Ovary (tissue), 9 donors: ENCODE results near the gene RAB43. TPM values are rescaled to one million over a fixed set of nuclear protein-coding genes. Genes with fewer than 3 reads are reported as not detected.

Source experiments
- DNase-seq, 5 donors: peaks; one replicate each; pipeline ENCODE4 v3.0.0-alpha.2; 2019 to 2020
- H3K27ac ChIP-seq, 2 donors: fragments of 200-600 bp; one replicate each; pipeline versions ENCODE4 v1.5.1 to v1.8.0; 2019 to 2022
- H3K27me3 ChIP-seq: fragments of 200-600 bp; one replicate; pipeline ENCODE4 v1.8.0; 2022
- H3K36me3 ChIP-seq: fragments of 200-600 bp; sonication (generic); one replicate; pipeline ENCODE4 v1.5.1; 2019
- H3K4me1 ChIP-seq: one replicate; pipeline ENCODE4 v1.8.1; 2013; ENCODE audit warnings: mild to moderate bottlenecking, moderate library complexity; ENCODE audit not compliant: insufficient read depth
- H3K4me3 ChIP-seq: fragments of 200-600 bp; sonication (generic); one replicate; pipeline ENCODE4 v1.5.1; 2017
- H3K9me3 ChIP-seq, 2 donors: fragments of 200-600 bp in 1 of 2; sonication (generic) in 1 of 2; one replicate each; pipeline versions ENCODE4 v1.5.1 to v1.8.1; 2013 to 2019; ENCODE audit warnings: mild to moderate bottlenecking in 1 of 2, moderate library complexity in 1 of 2
- CTCF ChIP-seq, 3 donors: fragments of 450-650 bp in 2 of 3; fragments of 200-600 bp in 1 of 3; IDR thresholded peaks; one replicate each; pipeline versions ENCODE4 v1.5.1 to v1.8.0; 2016 to 2022; ENCODE audit warnings: antibody characterized with exemption in 3 of 3, mild to moderate bottlenecking in 1 of 3
- EP300 ChIP-seq: sonication (generic); formaldehyde crosslinking; IDR thresholded peaks from one replicate; pipeline ENCODE4 v1.6.1; 2017; ENCODE audit warnings: antibody characterized with exemption
- POLR2A ChIP-seq: fragments of 450-650 bp; IDR thresholded peaks from one replicate; pipeline ENCODE4 v1.6.1; 2017; ENCODE audit warnings: antibody characterized with exemption, mild to moderate bottlenecking, moderate library complexity
- WGBS, 3 donors: extraction: QIAGEN DNeasy Blood & Tissue Kit in 1 of 3; methylation state at CpG; one replicate each; pipeline versions ENCODE4 v1.1.5 to v1.1.7; 2013 to 2017; 5-methylcytosine and 5-hydroxymethylcytosine counted together
- intact Hi-C, 4 donors: fragments of 100-400 bp; cut with DNase I; formaldehyde crosslinking; loops; one replicate each; pipeline versions ENCODE4 v1.11.0 to v1.15.1; 2022 to 2023
- polyA plus RNA-seq, 2 donors: library from polyadenylated mRNA; stranded (reverse); fragments of 200-250 nt in 1 of 2; fragments of 350-450 nt in 1 of 2; fragmentation: Illumina TruSeq in 1 of 2; extraction: RNeasy Lipid Tissue Mini Kit (QIAGEN cat#74804) in 1 of 2; gene quantifications; one replicate each; pipeline ENCODE4 v1.2.3, GENCODE V29; 2013 to 2014
- total RNA-seq, 7 donors: library from RNA; depleted of rRNA in 2 of 7; stranded (reverse); fragments of >200 nt in 2 of 7; fragmentation: NEBNext Ultra II Directional in 3 of 7; extraction: Animal tissue kit (Norgen Biotek cat#: 25700) in 3 of 7; gene quantifications; one replicate each; pipeline versions ENCODE4 v1.1.0 to v1.2.4, GENCODE V29; 2016 to 2023
- donor health status: DM: no; HTN: no; CAD: no; lungs with moderate emphysema.
- donor health status: DM: no; HTN: no; CAD: no.
- donor health status: Bipolar disorder and iron deficiency.
- donor health status: DM: yes; HTN: yes; CAD: no.
- donor health status: DM: no; HTN: no; CAD: no.
- donor health status: DM: yes; HTN: yes; CAD: no.

RAB43 gene
- total and polyA plus RNA-seq, 9 donors = 0.88 to 37.7 (median 23.4) TPM

DNA sequence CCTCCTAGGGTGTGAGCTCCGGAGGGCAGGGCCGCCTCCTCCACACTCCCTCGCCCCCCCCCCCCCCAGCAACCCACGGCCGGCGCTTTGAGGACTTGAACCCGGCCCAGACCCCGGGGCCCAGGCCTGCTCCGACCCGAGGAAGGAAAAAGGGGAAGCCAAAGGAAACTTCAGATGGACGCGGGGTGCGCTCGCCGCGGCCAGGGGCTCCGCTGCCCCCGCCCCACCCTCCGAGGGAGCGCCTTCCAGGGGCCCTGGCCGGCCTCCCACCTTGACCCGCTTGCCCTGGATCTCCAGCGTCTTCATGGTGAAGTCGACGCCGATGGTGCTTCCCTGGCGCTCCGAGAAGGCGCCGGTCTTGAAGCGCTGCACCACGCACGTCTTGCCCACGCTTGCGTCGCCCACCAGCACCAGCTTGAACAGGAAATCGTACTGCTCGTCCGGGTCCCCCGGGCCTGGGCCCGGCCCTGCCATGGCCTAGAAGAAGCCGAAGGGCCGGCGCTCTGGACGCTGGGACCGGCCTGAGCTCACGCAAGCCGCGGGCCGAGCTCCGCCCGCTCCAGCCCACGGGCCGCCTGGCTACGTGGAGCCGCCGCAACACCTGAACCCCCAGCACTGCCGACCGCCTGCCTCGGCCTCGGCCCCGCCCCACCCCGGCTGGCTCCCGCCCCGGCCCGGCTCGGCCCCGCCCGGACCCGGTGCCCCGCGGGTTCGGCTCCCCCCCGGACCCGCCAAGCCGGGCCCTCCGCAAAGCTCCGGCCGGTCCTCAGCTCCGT lies 400 bp downstream of the RAB43 start:
- TF ChIP-seq POLR2A = no peak
- no peak for TF ChIP-seq CTCF (IDR thresholded peaks at IDR 0.05)
- TF ChIP-seq EP300 = no peak
- peak overlapping the region; percentile 90 to 95 for H3K27ac ChIP-seq
- no peaks in the 10 kb centered on the region for H3K36me3 ChIP-seq
- H3K4me3 ChIP-seq = peak overlapping the region; percentile 83
- 0 to 1% (median 1%) methylated on average over 48 to 80 of the region's 80 CpGs for WGBS, 3 donors
- peaks cover 11% of the 10 kb centered on the region for H3K4me1 ChIP-seq
- intact Hi-C loops = loop anchor here in 1 of 4 donors (2.0 kb wide), 1 partner anchor 62 kb away; the partner anchor contains the start of gene CNBP
- H3K9me3 ChIP-seq = no peaks in the 10 kb centered on the region
- no peaks in the 10 kb centered on the region for H3K27me3 ChIP-seq
- DNase-seq = peak in 2 of 5 donors; percentile 66 to 71

- Histone ChIP-seq H3K36me3 (no peaks in the 10 kb centered on the region), H3K4me3 (peak overlapping the region; percentile 83), H3K9me3 (no peaks in the 10 kb centered on the region), H3K4me1 (peaks cover 11% of the 10 kb centered on the region), H3K27me3 (no peaks in the 10 kb centered on the region), H3K27ac (peak overlapping the region; percentile 90 to 95)
- peak; percentile 84 to 90 (median 88) for DNase-seq
- intact Hi-C loops = loop anchor here in 1 of 4 donors (2.0 kb wide), 1 partner anchor 62 kb away; the partner anchor contains the start of gene CNBP
- 0 to 2% (median 1%) methylated on average over 17 to 18 of the region's 18 CpGs for WGBS, 3 donors
- peak in 2 of 3 donors; percentile 38 to 41 for TF ChIP-seq CTCF (IDR thresholded peaks at IDR 0.05)
- peak; percentile 18 for TF ChIP-seq POLR2A
- TF ChIP-seq EP300 = no peak
Measured at GRCh38 chr3:129120254-129121004, 1.2 kb downstream of the RAB43 start.

GRCh38 chr3:129119365-129120100 lies 2.1 kb downstream of the RAB43 start:
- TF ChIP-seq POLR2A = no peak
- TF ChIP-seq CTCF (IDR thresholded peaks at IDR 0.05) = no peak
- TF ChIP-seq EP300 = no peak
- 7 to 27% (median 9%) methylated on average over 13 of the region's 13 CpGs for WGBS, 3 donors
- H3K27ac ChIP-seq = peak overlapping the region in 1 of 2 donors; percentile 95
- DNase-seq = peak in 3 of 5 donors; percentile 19 to 46 (median 36)
- H3K27me3 ChIP-seq = no peaks in the 10 kb centered on the region
- H3K9me3 ChIP-seq = no peaks in the 10 kb centered on the region
- H3K4me1 ChIP-seq = peaks cover 11% of the 10 kb centered on the region
- peak overlapping the region; percentile 83 for H3K4me3 ChIP-seq
- intact Hi-C loops = loop anchor here in 1 of 4 donors (2.0 kb wide), 1 partner anchor 63 kb away; the partner anchor contains the start of gene CNBP
- no peaks in the 10 kb centered on the region for H3K36me3 ChIP-seq

DNA sequence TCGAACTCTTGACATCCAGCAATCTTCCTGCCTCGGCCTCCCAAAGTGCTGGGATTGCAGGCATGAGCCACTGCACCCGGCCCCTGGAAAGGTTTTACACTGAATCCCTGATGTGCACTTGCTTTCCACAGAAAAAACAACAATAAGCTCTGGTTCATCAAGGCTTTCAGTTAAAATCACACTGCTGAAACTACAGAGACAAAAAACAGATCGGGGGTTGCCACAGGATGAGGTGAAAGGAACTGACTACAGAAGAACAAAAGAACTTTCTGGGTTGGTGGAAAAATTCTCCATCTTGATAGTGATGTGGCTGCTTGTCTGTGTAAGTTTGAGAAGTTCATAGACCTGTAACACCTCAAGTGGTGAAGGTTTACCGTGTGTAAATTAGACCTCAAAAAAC lies 2.9 kb downstream of the RAB43 start:
- H3K4me1 ChIP-seq = peaks cover 11% of the 10 kb centered on the region
- no peak overlapping the region for H3K4me3 ChIP-seq
- TF ChIP-seq CTCF (IDR thresholded peaks at IDR 0.05) = no peak
- TF ChIP-seq POLR2A = no peak
- no peak for TF ChIP-seq EP300

More for the DNA sequence above, 2.9 kb downstream of the RAB43 start:
- peak overlapping the region in 1 of 2 donors; percentile 95 for H3K27ac ChIP-seq
- DNase-seq = no peak
- H3K9me3 ChIP-seq = no peaks in the 10 kb centered on the region
- H3K27me3 ChIP-seq = no peaks in the 10 kb centered on the region
- no peaks in the 10 kb centered on the region for H3K36me3 ChIP-seq
- WGBS, 3 donors = 34 to 75% (median 54%) methylated on average over 5 of the region's 5 CpGs
- intact Hi-C loops = no loop called here
